NCI-H69 (cell line): ENCODE measurements around the gene ITGB3.
"Not testable (repeated sequence)": the region's sequence is repeated elsewhere in the genome, so short reads cannot be mapped to it uniquely, and the experiment has no call there.

Experiments
- DNase-seq: peaks from one replicate; lab custom pipeline; 2025; lab: John Stamatoyannopoulos, UW

Gene ITGB3

GRCh38 chr17:47223007-47223406 lies 30.6 kb upstream of the ITGB3 start:
- DNase-seq: no peak

GRCh38 chr17:47223460-47223859 lies 30.2 kb upstream of the ITGB3 start:
- no peak for DNase-seq

- DNase-seq: not testable (repeated sequence)
Measured at GRCh38 chr17:47224077-47224476, 29.6 kb upstream of the ITGB3 start.

GRCh38 chr17:47224966-47225365 lies 28.7 kb upstream of the ITGB3 start:
- no peak for DNase-seq

- DNase-seq: peak; percentile 44
Measured at GRCh38 chr17:47225436-47225858, 28.2 kb upstream of the ITGB3 start.

- DNase-seq: no peak
Measured at GRCh38 chr17:47225911-47226688, 27.5 kb upstream of the ITGB3 start.

GRCh38 chr17:47227862-47228261 lies 25.8 kb upstream of the ITGB3 start:
- no peak for DNase-seq

- peak; percentile 92 for DNase-seq
Measured at GRCh38 chr17:47229535-47230443, 23.8 kb upstream of the ITGB3 start.

- DNase-seq: no peak
Measured at GRCh38 chr17:47230864-47231263, 22.8 kb upstream of the ITGB3 start.

- no peak for DNase-seq
Measured at GRCh38 chr17:47231334-47231733, 22.3 kb upstream of the ITGB3 start.

GRCh38 chr17:47231866-47232265 lies 21.8 kb upstream of the ITGB3 start:
- no peak for DNase-seq

GRCh38 chr17:47232465-47232864 lies 21.2 kb upstream of the ITGB3 start:
- DNase-seq: no peak

GRCh38 chr17:47235506-47235905 lies 18.1 kb upstream of the ITGB3 start:
- no peak for DNase-seq

GRCh38 chr17:47235923-47236322 lies 17.7 kb upstream of the ITGB3 start:
- DNase-seq: no peak

GRCh38 chr17:47237841-47238240 lies 15.8 kb upstream of the ITGB3 start:
- no peak for DNase-seq

- no peak for DNase-seq
Measured at GRCh38 chr17:47238321-47239010, 15.2 kb upstream of the ITGB3 start.

GRCh38 chr17:47239619-47239966 lies 14.0 kb upstream of the ITGB3 start:
- DNase-seq: no peak

GRCh38 chr17:47239967-47240651 lies 13.5 kb upstream of the ITGB3 start:
- peak; percentile 92 for DNase-seq

- no peak for DNase-seq
Measured at GRCh38 chr17:47240806-47241205, 12.8 kb upstream of the ITGB3 start.

- no peak for DNase-seq
Measured at GRCh38 chr17:47242648-47243047, 11.0 kb upstream of the ITGB3 start.

- DNase-seq: no peak
Measured at GRCh38 chr17:47243737-47244598, 9.7 kb upstream of the ITGB3 start.
